Ecto neural progenitor cell (in vitro differentiated cells): ENCODE measurements around the gene TUBE1.

Experiments
- DNase-seq: peaks from one replicate; pipeline ENCODE4 v3.0.0-alpha.2; 2018; ENCODE audit warnings: low spot score

TUBE1 gene

DNA sequence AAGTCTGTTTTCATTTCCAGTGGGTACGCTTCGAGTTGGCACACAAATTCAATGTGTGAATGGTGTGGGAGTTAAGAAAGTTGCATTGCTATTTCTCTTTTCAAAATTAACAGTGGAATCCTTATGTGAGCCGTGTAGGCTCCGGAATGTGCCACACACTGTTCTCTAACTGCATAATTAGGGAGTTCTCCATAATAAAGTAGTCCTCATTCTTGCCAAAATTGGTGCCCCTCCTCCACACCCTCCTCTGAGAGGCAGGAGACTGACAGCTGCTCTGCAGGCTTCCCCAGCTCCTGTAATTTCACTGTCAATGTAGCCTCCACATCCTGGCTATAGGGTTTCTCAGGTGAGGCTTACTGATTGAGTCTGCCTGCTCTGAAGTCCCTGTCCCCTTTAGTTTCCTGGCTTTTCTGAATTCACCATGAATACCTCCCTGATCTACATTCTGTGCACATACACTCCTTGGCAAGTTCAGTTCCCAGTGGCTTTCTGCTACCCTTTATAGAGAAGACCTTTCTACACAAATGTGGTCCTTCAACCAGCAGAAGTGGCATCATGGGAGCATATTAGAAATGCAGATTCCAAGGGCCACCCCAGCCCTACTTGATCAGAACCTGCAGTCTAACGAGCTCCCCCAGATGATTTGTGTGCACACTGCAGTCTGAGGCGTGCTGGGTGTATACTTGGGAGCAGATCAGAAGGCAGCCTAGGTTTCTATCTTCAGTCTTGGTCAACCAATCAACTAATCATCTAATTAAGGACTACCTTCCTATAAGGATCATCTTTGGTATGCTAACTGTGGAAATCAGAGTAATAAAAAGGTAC is 53.3 kb downstream of the TUBE1 start:
- DNase-seq: no peak

DNA sequence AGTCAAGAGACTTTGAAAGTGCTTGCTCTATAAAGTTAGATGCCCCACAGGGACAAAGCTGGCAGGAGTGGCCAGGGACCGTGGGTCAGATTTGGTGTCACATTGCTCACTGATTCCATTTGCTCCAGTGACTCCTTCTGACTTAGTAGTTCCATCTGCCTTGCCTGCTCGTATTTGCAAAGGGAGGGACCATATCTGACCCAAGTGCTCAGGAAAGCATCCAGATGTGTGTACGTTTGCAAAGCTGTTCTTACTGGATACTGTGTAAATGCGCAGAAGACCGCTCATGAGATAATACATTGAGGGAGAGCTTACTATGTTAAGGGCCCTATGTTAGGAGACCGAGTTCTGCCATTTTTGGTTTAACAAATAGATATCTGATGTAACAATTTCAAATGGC is 54.6 kb downstream of the TUBE1 start:
- no peak for DNase-seq

DNA sequence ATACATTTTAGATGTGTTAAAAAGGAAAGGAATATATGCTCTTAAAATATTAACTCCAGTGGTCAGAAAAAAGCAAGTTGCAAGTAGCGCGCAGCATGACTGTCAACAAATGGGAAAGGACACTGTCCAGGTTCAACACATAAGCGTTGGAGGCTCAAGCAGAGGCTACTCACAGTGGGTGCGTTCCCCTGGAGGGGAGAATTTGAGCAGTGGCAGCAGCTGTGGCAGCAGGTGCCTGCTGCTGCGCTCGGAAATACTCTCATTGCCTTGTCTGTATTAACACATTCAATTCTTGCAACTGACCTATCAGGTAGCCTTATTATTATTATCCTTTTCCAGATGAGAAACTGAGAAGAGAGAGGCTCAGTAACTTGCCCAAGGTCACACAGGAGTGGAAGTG is 55.3 kb downstream of the TUBE1 start:
- DNase-seq: no peak

DNA sequence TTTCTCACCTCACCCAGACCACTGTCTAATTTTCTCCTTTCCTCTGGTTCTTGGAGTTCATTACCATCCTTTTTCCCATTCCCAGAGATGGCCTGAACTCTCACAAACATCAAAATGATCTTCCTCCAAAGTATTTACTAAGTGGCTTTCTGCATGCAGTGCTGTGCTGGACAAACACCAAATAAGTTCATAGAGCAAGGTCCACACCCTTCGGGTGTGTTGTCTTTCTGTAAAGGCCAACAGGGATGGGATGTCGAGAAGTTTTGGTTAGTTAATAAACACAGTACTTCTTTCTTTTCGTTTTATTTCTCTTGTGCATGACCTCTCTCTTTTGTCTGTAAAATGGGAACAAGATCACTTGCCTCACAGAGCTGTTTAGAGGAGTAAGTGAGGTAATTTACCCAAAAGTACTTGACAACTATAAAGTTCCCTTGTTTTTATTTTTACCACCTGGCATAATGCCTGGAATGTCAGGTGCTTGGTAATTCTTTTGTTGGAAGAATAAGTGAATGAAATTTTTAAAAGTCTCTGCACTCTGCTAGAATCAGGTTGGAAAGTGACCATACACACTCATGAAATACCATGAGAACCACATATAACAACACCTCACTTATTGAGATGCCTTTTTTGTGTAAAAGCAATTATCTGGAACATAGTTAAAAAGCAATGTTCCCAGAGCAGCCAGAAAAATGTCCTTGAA is 56.2 kb downstream of the TUBE1 start:
- no peak for DNase-seq

DNA sequence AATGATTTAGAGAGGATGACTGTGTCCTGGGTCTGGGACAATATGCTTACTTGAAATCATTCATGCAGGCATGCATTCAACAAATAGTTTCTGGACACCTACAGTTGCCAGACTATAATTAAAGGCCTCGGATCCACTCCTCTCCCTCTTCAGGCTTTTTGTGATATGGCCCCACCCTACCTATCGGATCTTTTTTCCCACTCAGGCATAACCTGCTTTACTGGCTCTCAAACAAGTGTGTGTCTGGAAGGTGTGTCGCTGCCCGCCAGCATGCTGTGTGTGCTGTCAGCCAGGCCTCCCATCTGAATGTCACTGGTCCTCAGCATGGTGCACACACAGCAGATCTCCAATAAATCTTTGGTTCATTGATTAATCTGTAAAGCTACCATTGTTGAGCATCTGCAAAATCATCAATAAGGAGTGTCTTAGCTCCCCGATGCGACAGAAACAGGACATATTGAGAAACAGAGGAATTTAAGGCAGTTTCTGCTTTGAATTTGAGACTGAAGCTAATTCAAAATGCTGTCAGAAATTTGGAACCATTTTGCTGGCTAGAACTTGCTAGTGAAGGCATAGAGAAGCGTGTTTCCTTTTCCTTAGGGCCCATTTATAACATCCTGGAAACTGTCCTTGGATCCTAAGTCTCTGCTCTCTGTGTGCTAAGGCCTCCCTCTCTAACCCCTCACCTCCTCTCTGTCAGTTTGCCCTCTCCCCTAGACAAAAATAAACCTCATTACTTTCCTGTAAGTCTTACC is 56.9 kb downstream of the TUBE1 start:
- no peak for DNase-seq

DNA sequence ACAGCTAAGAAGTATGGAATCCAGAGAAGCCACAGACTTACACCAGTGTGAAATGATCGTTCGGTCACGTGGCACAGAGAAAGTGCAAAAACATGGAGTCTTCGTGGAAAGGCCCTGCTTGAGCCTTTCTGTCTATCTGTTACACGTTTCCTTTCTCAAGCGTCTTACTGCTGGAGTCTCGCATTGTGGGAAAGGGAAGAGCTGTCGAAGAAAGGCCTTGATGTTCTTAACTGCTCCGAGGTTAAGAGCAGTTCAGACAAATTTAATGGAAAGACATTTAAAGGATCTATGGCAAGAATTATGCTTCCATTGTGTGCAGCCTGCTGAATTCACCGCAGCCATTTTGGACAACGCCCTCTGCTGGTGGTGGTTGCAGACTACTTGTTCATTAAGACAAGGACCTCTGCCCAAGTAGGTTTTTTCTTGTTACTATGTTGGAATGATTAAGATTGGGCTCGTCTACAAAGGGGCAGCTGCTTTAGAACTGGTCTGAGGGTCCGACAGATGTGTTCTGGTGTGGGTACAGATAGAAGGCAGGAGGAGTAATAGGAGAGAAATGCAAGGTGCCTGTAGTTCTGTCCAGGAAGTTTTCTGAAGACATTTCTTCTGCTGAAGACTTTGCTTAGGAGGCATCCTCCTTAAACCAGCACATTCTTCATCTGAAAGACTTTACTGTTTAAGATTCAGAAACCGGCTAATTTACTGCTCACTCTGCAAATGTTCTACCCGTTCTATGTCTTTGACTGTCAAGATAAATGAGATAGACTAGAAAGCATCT is 58.0 kb downstream of the TUBE1 start:
- peak; percentile 85 for DNase-seq

DNA sequence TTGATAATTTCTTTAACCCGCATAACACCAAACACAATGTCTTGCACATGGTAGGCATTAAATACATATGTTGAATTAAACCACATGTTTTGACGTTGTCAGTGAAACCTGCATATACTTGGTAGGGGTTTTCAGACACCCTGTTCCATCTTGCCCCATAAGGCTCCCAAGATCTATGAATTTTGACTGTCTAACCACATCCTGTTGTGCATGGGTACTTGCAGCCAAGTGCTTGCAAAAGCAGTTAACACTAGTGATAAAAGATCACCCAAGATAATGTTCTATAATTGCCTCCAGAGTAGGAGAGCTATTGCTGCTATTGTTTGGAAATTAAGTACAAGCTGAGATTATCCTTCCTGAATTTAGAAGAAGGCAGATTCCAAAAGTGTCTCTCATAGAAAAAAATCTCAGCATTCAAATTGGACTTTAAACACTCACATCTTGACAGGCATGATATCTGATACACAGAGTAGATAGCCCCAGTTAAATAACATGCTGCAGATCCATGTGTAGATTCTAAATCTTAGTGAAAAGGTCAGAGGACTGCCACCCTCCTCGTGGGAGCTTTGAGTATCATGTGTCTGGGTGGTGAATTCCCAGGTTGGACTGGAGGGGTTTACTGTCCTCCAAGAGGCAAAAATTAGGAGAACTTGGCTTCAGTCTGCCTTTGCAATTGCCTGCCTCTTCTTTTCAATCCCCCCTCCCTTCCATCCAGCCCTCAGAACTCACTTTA is 59.2 kb downstream of the TUBE1 start:
- no peak for DNase-seq

DNA sequence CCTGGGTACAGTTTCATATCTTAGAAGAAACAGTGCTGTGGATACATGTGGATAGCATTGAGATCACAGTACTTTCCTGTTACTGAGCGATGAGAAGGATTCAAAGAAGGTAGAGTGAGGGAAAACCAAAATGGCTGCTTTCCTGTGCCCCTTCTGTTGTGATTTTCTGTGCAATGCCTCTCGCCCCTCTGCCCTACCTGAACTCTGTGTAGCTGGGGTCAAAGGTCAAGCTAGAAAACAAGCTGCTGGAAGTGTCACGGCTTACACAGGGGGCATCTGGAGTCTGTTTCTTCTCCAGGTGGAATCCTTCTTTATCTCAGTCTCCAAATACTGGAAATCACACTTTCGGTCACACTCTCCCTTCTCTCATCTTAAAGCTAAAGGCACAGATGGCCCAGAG is 60.3 kb downstream of the TUBE1 start:
- no peak for DNase-seq

DNA sequence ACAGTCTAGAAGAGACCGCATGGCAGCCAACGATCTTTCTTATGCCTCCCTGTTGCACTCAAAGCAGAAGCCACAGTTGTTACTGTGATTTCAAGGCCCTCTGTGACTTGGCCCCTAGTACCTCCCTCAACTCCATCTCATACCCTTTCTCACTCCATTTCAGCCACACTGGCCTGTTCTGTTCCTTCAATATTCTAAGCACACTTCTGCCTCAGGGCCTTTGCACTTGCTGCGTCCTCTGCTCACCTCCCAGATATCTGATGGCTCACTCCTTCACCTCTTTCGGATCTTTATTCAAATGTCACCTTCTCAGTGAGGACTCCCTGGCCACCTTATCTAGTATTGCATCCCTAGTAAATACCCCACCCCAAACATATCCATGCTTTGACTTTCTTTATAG is 62.8 kb downstream of the TUBE1 start:
- DNase-seq: no peak

DNA sequence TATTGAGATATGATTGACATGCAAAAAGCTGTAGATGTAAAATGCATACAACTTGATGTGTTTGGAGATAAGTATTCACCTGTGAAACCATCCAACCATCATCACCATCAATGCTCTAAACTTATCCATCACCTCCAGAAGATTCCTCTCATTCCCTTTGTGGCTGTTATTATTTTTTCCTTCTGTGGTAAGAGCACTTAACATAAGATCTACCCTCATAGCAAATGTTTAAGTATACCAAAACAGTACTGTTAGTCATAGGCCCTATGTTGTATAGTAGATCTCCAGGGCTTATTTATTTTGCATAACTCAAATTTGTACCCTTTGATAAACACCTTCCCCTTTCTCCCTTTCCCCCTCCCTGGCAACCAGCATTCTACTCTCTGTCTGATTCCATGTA is 64.5 kb downstream of the TUBE1 start:
- no peak for DNase-seq

DNA sequence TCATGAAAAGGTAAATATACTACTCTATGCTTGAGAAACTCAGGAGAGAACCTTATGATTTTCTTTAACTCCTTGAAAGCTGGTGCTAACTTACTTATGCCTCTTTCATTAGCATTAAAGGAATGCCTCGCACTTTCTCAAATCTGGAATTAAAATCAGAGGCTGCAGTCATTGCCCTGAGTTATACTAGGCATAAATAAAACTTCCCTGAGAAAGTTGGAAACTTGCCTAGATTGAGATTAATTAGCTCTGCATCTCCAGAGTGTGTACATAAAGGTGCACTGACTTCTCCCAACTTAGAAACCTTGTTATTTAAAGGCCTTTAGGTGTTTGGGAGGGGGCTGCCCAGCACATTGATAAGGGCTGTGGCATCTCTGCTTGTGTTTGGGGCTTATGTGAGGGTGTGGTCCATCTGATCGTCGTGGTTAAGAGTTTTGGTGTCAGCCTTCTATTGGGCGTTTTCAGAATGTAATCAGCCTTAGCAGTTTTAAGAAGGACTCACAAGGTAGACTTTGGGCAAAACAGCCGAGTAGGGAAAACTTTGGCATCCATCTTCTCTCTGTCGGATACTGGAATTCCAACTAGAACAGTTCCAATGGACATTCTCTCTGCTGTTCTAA is 65.5 kb downstream of the TUBE1 start:
- DNase-seq: no peak
